Cerebellar nuclear complex (tissue), 1 donor: ENCODE data around the gene ADARB1.
"Not testable (repeated sequence)": the region's sequence is repeated elsewhere in the genome, so short reads cannot be mapped to it uniquely, and the experiment has no call there.

Experiments
- DNase-seq, 2 experiments: peaks; one replicate each; lab custom pipeline; 2025; lab: John Stamatoyannopoulos, UW

ADARB1 gene

DNA sequence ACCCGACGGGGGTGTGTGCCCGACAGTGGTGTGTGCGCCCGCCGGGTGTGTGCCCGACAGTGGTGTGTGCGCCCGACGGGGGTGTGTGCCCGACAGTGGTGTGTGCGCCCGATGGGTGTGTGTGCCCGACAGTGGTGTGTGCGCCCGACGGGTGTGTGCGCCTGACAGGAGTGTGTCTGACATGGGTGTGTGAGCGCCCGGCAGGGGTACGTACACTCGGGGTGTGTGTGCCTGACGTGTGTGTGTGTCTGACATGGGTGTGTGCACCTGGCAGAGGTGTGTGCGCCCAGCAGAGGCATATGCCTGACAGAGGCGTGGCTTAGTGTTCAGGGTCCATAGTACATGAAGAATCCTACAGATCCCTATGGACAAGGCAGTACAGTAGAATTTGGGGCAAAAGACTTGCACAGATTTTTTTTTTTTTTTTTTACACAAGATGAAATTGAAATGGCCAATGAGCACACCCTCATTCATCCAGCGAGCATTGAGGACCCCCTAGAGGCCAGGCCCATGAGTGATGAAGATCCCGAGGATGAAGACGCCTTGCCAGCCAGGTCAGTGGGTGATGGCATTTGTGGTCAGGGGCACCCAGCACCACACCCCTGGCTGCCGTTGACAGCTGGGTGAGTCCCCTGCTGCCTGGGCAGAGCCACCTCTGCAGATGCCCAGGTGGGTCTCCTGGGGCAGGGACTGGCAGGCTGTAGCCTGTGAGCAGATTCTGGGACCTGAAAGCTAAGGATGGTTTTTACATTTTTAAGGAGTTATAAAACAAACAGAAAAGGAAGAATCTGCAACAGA is 60.1 kb downstream of the ADARB1 start:
- DNase-seq = no peak

DNA sequence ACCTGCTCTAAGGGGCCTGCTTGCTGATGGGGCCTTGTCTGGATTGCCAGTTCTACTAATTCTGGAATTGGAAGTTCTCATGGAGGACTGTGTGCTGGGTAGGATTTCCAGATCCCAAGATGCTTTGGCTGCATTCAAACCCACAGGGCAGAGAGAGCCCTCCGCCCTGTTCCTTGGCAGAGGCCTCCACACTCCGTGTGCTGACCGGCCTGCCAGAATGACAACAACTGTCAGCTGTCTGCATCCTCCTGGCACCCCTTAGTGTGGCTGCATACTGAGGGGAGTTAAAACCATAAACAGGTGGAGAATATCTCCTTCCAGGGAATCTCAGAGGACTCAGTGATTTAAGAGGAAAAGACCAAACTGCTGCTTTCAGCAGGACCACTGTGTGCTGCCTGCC is 60.7 kb downstream of the ADARB1 start:
- DNase-seq = no peak

DNA sequence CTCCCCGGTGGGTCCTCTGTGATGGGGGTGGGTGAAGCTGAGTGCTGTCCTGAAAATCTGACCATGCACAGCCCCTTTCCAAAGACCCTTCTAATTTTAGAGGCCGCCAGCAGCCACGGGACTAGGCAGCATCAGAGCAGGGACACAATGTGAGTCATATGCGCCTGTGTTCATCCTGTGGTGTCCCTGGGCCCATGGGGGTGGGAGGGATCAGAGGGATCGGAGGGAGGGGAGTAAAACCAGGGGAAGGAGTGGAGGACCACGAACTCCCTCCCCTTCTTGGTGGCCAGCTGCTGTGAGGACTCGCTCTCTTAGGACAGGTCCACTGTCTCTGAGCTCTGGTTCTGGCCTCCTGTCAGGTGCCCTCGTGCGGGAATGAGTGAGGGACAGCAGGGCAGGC is 61.5 kb downstream of the ADARB1 start:
- no peak for DNase-seq

DNA sequence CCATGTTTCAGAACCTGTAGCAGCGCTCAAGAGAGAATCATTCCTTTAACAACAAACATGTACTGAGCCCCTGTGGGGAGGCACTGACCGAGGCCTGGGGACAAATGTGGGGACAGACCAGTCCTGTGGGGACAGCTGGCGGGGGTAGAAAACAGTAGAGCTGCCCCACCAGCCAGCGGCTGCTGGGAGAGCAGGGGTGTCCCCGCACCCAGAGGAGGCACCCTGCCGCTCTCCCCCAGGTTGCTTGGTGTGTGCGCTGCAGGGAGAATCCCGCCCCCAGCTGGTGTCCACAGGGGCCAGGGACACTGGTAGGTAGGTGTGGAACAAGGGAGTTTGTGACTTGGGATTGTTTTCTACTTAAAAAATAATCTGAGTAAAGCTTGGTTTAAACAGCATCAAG is 62.1 kb downstream of the ADARB1 start:
- DNase-seq = no peak

DNA sequence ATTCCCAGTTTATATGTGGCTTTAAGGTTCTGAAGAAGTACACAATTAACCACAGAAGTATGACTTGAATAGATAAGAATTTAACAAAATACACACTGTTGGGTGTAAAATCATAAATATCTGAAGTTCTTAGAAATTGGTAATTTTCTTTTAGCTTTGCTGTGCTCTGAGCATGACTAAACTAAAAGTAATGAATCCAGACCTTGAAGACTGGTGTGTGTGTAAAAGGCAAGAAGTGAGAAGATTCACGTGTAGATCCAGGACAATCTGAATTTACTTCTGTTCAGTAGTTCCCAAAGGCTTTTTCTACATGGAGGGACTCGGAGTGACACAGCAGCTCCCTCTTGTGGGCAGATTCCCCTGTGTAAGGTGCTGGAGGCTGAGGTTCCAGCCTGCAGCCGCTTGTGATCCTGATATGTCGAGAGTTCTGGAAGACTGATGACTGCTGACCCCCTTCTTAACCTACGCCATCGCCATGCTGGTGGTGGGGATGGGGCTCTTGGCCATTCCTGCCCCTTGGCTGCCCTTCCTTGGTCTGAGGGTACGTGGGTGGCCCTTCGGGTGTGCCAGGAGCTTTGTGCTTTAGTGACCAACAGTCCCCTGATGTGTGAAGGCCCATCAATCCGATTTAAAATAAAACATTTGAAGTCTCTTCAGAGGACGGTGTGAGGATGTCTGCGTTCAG is 62.7 kb downstream of the ADARB1 start:
- peak in 1 of 2 experiments; percentile 51 for DNase-seq

DNA sequence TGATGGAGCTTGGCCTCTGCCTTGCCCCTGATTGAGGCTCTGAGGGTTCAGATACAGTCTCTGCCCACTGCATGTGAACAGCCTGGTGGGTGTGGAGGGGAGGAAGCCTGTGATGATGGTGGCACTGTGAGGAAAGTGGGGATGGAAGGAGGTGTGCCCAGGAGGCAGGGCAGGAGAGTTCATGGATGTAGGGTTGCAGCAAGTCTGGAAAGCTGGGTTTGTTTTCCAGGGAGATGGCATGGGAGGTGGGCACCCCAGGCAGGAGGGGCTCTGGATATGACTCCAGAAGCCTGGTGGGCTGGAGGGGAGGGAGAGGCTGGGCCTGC is 63.2 kb downstream of the ADARB1 start:
- no peak for DNase-seq

DNA sequence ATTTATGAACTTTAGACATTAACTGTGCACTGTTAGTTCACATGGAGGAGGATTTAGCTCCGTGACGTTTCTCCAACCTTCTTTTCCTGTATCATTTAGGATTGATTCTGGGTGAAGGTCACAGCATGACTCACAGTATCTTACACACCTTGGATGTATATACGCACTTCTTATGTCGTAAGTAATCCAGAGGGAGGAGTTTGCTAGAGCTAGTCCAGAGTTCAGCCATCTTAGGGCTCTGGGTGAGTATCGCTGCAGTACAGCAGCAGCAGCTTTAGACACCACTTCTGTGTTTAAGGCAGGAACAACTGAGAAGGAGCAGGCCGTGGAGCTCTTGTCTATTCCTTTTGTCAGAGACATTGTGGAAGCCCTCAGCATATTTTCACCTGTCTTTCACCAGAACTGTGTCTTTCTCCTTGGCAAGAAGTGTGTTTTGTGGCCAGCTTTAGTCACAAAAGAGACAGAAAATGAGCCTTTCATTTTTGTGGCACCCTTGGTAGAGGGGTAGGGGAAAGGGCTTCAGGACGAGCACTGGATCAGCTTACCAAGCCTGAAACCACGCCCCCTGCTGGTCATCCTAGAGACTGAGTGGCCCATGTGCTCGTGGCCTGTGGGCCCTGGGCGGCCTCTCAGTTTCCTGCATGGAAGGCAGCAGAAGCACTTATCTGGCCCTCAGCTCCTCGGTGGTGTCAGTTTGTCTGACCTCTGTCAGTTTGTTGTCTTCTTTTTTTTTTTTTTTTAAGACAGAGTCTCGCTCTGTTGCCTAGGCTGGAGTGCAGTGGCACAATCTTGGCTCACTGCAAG is 64.0 kb downstream of the ADARB1 start:
- no peak for DNase-seq

DNA sequence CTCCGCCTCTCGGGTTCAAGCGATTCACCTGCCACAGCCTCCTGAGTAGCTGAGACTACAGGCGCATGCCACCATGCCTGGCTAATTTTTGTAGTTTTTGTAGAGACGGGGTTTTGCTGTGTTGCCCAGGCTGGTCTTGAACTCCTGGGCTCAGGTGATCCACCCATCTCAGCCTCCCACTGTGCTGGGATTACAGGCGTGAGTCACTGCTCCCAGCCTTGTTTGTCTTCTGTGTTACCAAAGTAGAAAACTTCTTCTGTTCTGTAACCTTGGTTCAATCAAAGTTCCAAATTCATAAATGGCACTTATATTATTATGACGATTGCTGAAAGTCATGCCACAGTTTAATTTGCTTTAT is 64.6 kb downstream of the ADARB1 start:
- not testable (repeated sequence) for DNase-seq

DNA sequence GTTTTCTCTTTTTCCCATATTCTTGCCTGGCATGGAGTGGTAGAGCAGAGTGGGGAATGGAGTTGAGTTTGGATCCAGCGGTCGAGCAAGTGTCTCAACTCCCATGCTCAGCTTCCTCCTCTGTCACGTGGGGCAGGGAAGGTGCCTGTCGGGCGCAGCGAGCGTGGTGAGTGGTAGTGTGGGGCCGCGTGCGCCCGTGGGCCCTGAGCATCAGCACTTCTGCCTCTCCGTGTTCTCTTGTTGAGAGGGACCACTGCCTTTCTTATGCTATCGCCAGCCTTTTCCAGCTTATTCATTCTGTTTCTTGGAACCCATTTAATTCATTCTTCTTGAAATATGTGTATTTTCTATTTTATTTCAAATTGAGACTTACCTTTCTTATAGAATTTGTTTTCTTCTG is 65.1 kb downstream of the ADARB1 start:
- no peak for DNase-seq

DNA sequence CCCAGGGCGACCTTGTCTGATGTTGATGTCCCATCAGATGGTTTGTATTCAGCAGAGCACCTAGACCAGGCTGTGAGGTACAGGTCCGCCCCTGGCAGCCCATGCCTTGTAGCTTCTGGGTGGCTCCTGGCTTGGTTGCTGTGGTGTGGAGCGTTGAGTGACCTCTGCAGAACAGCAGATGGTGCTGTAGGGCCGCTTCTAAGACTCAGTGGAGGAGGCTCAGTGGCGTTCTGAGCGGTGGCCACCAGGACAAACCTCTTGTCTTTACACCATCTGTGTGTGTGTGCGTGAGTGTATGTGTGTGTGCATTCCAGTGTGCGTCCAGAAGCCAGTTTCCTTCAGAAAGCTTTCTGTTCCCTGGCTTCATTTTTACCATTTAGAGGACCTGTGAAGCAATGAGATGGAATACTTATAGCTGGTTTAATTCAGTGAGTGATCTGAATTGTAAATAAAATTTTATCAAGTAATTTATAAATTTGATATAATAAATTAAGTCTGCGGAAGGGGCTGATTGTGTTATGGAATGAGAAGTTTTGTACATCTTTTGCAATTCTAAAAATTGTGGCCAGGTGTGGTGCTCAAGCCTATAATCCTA is 66.1 kb downstream of the ADARB1 start:
- peak; percentile 16 to 67 for DNase-seq

DNA sequence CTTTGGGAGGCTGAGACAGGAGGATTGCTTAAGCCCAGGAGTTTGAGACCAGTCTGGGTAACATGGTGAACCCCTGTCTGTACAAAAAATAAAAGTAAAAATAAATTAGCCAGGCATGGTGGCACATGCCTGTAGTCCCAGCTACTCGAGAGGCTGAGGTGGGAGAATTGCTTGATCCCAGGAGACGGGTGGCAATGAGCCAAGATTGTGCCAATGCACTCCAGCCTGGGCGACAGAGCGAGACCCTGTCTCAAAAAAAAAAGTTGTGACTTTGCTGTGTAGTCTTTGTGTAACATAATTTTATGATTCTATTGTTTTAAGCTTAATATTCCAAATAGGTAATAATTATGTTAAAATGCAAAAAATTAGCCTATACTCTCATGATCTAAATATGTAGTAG is 66.6 kb downstream of the ADARB1 start:
- not testable (repeated sequence) for DNase-seq

DNA sequence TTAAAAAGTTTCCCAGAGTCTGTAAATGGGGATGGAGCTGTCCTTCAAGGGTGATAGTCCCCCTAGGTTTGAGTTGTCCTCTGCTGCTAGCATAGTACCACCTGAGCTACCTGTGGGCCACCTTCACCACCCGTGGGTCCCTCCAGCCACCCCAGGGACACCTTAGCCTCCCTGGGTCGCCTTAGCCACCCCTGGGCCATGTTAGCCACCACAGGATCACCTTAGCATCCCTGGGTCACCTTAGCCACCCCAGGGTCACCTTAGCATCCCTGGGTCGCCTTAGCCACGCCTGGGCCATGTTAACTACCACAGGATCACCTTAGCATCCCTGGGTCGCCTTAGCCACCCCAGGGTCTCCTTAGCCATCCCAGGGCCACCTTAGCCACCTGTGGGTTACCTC is 67.1 kb downstream of the ADARB1 start:
- no peak for DNase-seq

DNA sequence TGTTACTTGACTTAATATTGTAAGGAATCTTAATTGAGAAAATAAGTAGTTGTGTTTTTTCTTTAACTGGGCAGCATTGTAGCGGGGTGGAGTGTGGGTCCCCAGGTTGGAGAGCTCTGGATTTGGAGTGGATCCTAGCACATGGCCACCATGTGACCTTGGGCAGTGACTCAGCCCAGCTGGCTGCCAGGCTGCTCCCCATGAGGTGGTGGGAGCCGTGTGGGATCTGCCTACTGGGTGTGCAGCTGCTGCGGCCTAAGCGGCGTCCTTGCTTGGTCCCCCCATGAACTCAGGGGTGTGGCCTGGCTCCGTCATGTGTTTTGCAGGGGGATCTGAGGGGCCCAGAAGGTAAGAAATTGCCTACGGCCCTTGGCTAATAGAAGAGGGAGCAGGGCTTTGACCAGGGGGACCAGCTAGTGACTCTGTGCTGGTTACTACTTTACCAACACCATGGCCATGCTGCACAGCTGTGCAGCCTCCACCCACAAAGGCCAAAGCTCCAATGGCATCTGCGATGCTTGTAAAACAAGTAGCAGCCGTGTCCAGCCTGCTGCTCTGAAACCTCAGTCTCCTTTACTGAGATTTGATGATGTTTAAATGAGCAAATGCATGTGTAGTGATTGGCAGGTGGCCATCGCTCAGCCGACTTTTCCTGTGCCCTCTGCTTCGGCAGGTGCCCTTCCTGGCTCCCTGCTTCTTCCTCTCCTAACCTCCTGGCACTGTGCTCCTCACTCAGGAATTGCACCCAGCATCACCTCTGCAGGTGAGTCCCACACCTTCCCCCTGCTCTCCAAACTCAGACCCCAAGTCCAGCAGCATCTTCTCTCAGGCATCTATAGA is 68.3 kb downstream of the ADARB1 start:
- DNase-seq = no peak

DNA sequence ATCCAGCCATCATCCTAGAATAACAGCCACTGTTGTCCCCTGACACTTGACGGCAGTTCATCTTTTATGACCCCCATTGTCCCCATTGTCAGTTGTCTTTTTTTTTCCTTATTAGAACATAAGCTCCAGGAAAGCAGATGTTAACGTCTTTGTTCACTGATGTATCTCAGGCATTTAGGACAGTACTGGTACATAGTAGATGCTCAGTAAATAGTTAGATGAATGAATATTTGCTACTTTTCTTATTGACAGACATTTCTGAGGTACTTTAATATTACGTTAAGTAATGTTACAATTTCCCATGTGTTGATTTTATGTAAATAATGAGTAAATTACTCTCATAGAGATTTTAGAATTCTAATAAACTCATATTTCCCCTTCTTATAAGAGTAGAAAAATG is 69.5 kb downstream of the ADARB1 start:
- no peak for DNase-seq

DNA sequence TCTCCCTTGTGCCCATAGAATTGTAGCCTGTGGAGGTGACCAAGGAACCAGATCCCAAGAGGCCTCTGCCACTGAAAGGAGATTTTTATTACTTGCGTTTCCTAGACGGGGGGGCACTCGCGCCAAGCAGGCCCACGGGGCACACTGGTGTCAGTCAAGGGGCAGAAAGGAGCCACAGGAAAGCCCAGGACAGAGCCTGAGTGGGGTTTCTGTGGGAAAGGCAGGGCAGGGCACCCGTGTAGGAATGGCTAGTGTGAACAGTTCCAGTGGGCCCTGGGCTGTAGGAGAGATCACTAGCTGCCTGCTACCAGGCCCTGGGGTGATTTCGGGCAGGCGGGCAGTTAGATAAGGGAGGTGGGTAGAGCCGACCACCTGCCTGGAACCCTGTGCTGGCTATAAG is 70.8 kb downstream of the ADARB1 start:
- no peak for DNase-seq

DNA sequence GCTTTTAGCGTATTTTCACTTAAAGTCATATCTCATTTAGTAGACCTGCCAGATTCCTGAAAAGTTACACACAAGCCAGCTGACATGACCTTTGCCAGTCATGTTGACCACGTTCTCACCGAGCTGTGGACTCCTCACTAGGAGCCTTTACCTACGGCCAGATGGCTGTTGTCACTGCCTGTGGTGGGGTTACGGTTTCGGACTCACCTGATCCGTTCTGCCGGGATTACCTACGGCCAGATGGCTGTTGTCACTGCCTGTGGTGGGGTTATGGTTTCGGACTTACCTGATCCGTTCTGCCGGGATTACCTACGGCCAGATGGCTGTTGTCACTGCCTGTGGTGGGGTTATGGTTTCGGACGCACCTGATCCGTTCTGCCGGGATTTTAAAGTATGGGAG is 71.5 kb downstream of the ADARB1 start:
- DNase-seq = not testable (repeated sequence)

DNA sequence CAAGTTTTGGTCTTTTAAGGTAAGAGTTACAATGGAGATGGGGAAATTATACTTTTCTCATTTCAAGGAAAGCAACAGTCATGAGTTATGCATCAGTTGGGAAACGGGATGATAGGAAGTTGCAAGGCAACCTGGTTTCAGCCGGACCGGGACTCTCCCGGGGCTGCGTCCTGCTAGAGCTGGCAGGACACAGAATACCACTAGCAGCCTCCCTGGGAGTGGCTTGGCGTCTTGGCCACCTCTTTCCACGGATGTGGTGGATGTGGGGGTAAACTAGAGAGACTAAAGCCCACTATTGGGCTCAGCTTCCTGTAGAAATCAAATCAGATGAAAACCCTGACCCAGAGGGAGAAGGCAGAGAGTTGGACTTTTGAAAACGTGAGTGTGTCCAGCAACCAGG is 71.9 kb downstream of the ADARB1 start:
- no peak for DNase-seq

DNA sequence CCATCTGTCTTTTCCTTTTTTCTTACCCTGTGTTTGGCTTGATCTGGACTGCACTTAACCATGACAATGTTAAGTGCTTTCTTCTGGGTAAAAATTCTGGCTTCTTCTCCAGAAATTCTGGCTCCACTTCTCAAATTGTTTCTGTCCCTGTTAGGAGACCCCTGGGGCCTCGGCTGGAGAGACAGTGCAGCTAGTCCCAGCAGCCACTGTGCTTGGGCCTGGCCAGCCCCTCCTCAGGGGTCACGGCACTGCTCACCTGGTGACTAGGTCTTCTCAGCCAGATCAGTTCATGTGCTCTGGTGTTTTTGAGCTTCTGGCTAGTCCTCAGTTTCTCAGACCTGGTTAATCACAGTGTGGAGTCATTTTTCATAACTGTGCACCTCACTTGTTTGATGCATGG is 72.4 kb downstream of the ADARB1 start:
- DNase-seq = no peak

DNA sequence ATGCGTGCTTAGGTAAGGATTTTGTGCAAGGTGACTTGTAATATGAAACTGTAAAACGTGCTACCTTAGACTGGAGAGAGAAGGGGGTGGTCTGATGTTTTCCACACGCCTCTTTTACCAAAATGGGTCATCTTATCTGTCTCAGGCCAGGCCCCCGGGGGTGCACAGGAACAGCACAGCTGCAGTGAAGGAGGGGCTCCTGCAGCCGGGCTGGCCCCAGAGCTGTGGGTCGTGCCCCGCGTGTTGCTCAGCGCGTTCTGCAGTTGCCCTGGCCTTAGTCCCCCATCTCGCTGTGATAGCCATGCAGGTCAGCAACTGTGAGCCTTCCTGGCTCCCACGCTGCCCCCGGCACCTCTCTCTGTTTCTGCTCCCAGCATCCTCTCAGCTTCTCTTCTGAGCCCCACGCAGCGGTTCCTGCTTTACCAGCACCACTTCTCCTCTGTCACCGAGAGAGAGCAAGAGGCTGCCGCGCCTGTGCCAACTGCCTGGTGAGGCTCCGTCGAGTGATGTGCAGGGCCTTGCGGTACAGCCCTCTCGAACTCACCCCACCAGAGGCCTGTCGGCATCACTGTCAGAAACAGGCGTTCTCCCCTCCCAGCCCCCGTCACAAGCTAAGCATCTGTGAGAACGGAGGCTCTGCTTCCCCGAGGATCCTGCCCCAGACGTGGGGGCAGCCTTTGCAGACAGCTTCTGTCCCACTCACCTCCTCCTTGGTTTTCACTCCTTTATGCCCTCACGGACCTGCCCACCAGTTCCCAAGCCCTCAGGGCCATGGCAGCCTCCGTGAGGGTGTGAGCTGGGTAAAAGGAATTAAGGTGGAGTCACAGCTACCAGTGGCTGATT is 73.3 kb downstream of the ADARB1 start:
- DNase-seq = no peak

DNA sequence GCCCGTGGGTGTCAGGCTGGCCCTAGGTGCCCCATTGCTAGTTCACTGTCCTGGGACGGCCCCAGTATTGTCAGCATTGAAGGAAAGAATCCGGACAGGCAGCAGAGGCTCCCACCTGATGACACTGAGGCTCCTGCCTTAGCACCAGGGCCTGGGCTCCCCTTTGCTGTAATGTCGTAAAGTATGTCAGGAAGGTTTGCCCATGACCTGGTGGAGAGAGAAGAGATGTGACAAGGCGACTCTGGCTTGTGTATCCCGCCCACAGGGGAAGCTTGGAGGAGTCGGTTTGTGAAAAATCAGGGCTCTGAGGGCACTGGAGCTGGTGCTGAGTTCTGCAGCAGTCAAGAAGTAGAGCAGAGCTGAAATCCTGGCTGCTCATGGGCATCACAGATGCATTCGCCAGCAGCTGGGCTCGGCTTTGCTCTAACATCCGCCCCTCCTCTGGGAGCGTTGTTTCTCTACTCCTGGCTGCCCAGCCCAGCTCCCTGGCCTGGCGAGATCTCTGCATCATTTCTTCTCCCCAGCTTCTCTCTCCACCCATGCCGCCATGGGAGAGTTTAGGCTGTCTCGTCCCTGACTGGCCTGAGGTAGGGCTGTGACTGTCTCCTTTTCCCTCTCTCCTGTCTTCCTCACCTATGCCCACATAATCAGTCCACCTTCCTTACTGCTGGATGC is 74.1 kb downstream of the ADARB1 start:
- DNase-seq = no peak
